ENCODE data around the gene NOX3.
"Not testable (repeated sequence)": the region's sequence is repeated elsewhere in the genome, so short reads cannot be mapped to it uniquely, and the experiment has no call there.

Gene NOX3

DNA sequence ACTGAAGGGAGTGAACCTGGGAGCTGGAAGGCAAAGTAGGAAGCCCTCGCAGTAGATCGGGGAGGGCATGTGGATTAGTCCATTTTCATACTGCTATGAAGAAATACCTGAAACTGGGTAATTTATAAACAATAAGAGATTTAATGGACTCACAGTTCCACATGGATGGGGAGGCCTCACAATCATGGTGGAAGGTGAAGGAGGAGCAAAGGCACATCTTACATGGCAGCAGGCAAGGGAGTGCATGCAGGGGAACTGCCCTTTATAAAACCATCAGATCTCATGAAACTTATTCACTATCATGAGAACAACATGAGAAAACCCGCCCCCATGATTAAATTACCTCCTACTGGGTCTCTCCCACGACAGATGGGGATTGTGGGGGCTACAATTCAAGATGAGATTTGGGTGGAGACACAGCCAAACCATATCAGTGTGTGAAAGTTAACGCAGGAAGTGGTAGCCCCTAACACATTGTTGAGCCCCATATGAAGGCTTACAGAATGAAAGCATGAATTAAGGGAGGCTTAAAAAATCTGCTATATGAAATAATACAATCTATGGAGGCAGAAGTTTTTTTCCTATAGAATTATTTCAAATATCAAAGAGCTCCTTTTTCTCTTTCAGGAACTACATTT lies 15.5 kb upstream of the NOX3 start:
- DNase-seq (ENCODE audit: low read depth) = not testable (repeated sequence)

GRCh38 chr6:155468543-155468942 lies 12.9 kb upstream of the NOX3 start:
- not testable (repeated sequence) for DNase-seq (ENCODE audit: low read depth)

GRCh38 chr6:155466539-155466938 lies 10.9 kb upstream of the NOX3 start:
- DNase-seq (ENCODE audit: low read depth) = no peak

DNA sequence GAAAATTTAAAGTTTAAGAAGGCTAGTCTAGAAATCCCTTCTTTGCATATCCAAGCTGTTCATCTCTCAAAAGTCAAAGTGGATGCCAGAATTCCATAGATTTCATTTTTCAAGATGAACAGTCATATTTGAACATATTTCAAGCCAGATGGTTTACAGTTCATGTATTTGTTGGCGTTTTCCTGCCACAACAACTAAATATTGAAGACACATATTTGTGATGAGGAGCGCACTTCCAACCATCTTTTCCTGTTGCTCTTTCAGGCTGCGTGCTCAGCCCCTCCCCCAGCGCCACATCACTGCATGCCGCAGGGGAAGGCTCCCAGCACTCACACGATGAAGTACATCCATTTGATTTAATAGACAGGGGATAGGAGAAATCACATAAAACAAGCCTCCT lies 5.9 kb upstream of the NOX3 start:
- DNase-seq (ENCODE audit: low read depth) = no peak

GRCh38 chr6:155454471-155454870 lies 1.2 kb downstream of the NOX3 start:
- DNase-seq (ENCODE audit: low read depth) = no peak

GRCh38 chr6:155454008-155454407 lies 1.6 kb downstream of the NOX3 start:
- no peak for DNase-seq (ENCODE audit: low read depth)

DNA sequence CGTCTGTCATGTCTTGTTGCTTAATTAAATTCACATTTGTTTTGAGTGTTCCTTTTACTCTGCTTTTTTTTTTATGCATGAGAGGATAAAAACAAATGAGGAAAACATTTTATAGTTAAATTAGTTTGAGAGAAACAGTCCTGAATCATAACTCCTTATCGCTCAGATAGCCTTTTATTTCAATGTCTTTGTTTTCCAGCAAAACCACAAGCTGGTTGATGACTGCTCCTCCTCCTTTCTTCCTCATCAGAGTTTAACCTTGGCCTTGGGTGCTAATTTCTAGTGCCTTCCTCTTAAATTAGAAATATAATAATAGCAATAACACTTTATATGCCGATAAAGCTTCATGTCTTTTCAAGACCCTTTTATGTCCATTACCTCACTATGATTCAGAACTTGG lies 3.1 kb downstream of the NOX3 start:
- DNase-seq (ENCODE audit: low read depth) = no peak

- DNase-seq (ENCODE audit: low read depth) = not testable (repeated sequence)
These were observed 4.1 kb downstream of the NOX3 start for GRCh38 chr6:155451530-155451929.

GRCh38 chr6:155450240-155450581 lies 5.4 kb downstream of the NOX3 start:
- no peak for DNase-seq (ENCODE audit: low read depth)

DNA sequence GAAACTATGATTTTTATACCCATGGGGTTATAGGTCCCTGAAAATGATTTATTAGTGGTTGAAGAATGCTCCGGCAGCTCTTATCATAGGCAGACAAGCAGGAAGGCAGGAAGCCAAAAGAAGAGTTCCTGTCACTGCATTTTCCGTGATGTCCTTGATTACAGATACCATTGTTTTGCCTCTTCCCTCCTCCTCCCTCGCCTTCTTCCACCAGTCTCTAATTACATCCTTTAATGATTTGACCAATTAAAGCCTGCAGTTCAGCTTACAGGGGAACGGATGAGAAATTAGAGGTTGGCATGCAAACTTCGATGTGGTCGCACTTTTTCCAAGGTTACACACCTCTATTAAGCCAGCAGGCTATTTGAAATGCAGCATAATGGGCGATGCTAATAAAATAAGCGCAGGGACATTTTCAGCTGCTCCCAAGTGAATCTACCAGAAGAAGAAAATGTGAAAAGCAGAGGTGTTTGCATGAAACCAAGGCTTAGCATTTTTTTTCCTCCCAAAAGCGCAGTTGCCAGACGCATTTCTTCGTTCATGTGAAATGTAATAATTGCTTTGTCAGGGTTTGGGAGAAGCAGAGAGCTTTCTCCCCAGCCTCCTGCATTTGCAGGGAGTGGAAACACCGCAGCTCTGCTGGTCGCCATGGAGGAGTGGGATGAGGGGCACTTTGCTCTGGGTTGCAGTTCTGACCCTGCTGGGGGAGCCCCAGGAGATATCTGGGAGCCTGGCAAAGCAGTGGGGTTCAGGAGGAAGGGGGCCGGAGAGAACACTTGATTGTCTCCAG lies 6.0 kb downstream of the NOX3 start:
- no peak for DNase-seq (ENCODE audit: low read depth)

DNA sequence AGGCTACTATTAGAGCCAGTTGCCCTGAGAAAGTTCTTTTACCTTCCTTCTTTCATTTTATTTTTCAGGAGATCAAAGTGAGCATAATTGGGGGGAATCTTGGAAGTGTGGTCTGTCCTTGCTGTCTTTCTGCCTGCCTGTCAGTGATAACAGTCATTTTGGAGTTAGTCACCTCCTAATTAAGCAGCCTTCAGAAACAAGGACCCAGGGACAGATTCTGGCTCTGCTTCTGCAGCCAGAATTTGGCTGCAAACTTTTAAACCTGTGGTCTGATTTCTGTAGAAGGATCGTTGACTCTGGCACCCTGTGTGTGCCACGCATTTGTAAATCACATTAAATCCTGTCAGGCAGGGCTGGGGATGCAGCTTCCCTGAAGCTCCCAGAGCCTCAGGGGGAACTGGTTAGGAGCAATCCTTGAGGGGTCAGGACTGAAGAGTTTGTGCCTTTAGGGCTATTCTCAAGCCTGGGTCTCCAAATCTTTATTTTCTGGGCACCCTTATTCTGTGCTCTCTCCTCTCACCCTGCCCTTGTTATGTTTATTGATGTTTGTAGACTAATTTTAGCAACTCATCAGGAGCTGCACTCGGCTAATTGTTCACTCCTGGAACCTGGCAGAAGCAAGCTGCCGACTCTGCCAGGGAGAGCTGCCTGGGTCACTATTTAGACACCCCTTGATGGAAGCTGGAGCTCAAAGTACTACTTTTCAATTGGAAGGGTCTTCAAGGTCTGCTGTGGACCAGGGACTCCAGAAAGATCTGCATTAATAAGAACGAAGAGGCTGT lies 6.8 kb downstream of the NOX3 start:
- DNase-seq (ENCODE audit: low read depth) = peak; percentile 7

GRCh38 chr6:155447949-155448348 lies 7.7 kb downstream of the NOX3 start:
- no peak for DNase-seq (ENCODE audit: low read depth)

- DNase-seq (ENCODE audit: low read depth) = no peak
These were observed 10.4 kb downstream of the NOX3 start for GRCh38 chr6:155444952-155445903.

- peak; percentile 6 for DNase-seq (ENCODE audit: low read depth)
These were observed 11.3 kb downstream of the NOX3 start for GRCh38 chr6:155444120-155444917.

- no peak for DNase-seq (ENCODE audit: low read depth)
These were observed 12.5 kb downstream of the NOX3 start for GRCh38 chr6:155443168-155443567.

GRCh38 chr6:155442562-155442961 lies 13.1 kb downstream of the NOX3 start:
- DNase-seq (ENCODE audit: low read depth) = no peak

GRCh38 chr6:155441112-155441465 lies 14.6 kb downstream of the NOX3 start:
- DNase-seq (ENCODE audit: low read depth) = no peak

DNA sequence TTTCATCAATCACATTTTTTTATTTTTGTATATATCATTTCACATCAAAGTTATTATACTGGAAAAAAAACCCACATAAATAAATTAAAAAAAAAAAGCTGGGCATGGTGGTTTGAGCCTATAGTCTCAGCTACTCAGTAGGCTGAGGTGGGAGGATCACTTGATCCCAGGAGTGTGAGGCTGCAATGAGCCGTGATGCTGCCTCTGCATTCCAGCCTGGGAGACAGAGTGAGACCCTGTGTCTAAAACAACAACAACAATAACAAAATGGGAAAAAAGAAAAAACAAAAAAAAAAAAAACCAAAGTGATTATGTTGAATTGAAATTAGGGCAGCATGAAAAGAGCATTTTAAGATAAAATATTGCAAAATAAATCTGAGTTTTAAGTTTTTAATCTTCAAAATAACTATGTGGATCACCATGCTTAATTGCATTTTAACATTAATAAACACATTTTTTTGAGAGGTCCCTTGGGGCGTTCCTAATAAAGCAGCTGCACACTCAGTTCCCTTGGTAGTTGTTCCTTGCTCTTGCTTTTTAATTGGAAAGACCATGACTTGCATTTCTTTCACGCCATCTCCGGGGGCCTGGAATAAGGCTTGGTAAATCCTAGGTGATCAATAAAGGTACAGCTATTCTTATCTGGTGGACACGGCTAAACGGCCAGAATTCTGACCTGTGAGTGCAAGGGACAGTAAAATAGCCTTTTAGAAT lies 15.1 kb downstream of the NOX3 start:
- no peak for DNase-seq (ENCODE audit: low read depth)

DNA sequence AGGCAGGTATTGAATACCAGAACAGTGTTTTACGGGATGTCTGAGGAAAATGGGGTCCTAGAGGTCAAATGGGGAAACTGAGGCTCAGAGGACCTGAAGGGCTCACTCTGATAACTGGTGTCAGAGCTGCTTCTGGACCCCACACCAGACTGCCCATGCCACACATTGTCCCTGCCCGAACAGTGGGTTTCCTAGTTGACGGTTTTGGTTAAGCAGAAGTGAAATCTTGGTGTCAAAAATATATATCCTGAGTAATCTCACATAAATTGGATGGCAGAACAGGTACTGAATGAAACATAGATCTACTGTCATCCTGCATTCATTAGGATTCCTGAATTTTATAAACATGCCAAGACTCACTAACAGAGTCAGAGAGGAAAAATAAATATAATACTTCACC lies 16.3 kb downstream of the NOX3 start:
- no peak for DNase-seq (ENCODE audit: low read depth)

- DNase-seq (ENCODE audit: low read depth) = peak; percentile 62
These were observed 18.5 kb downstream of the NOX3 start for GRCh38 chr6:155436981-155437749.

Measured in EH (cell line).